WTC11 (cell line): ENCODE measurements around the gene LHX4.

Experiments used
- CREM ChIP-seq: sonication (generic); formaldehyde crosslinking; IDR thresholded peaks from 2 replicates; pipeline ENCODE4 v1.8.1; 2022; ENCODE audit warnings: mild to moderate bottlenecking, missing genetic modification reagents, moderate library complexity
- FOXJ3 ChIP-seq: sonication (generic); formaldehyde crosslinking; IDR thresholded peaks from 2 replicates; pipeline ENCODE4 v1.9.0; 2021; ENCODE audit warnings: missing genetic modification reagents, mild to moderate bottlenecking, borderline replicate concordance
- JUN ChIP-seq: sonication (generic); formaldehyde crosslinking; IDR thresholded peaks from 2 replicates; pipeline ENCODE4 v1.8.0; 2023; ENCODE audit warnings: mild to moderate bottlenecking, missing genetic modification reagents
- NFYB ChIP-seq: sonication (generic); formaldehyde crosslinking; conservative IDR thresholded peaks from 2 replicates; pipeline ENCODE4 v1.8.0; 2022; ENCODE audit warnings: low read depth, missing genetic modification reagents
- NR3C1 ChIP-seq: sonication (generic); formaldehyde crosslinking; conservative IDR thresholded peaks from 2 replicates; pipeline ENCODE4 v1.8.1; 2023; ENCODE audit warnings: low read depth, mild to moderate bottlenecking, missing genetic modification reagents
- RELA ChIP-seq: sonication (generic); formaldehyde crosslinking; IDR thresholded peaks from 2 replicates; pipeline ENCODE4 v1.8.1; 2022; ENCODE audit warnings: missing genetic modification reagents, mild to moderate bottlenecking, borderline replicate concordance
- TEAD1 ChIP-seq: sonication (generic); formaldehyde crosslinking; IDR thresholded peaks from 2 replicates; pipeline ENCODE4 v1.8.0; 2022; ENCODE audit warnings: mild to moderate bottlenecking, missing genetic modification reagents
- TF ChIP-seq, protein P1 (sequence below): fragments of 200-600 bp; IDR thresholded peaks from 2 replicates; pipeline ENCODE4 v1.8.0; 2022; ENCODE audit warnings: antibody characterized with exemption
- TF ChIP-seq, protein P2 (sequence below): sonication (generic); formaldehyde crosslinking; IDR thresholded peaks from 2 replicates; pipeline ENCODE4 v1.8.1; 2022; ENCODE audit warnings: mild to moderate bottlenecking, moderate library complexity, missing genetic modification reagents
- TF ChIP-seq, protein P3 (sequence below): sonication (generic); formaldehyde crosslinking; IDR thresholded peaks from 2 replicates; pipeline ENCODE4 v1.8.0; 2022; ENCODE audit warnings: mild to moderate bottlenecking, missing genetic modification reagents
- TF ChIP-seq, protein P4 (sequence below): sonication (generic); formaldehyde crosslinking; IDR thresholded peaks from 2 replicates; pipeline ENCODE4 v1.8.0; 2022; ENCODE audit warnings: mild to moderate bottlenecking, missing genetic modification reagents

DNA sequence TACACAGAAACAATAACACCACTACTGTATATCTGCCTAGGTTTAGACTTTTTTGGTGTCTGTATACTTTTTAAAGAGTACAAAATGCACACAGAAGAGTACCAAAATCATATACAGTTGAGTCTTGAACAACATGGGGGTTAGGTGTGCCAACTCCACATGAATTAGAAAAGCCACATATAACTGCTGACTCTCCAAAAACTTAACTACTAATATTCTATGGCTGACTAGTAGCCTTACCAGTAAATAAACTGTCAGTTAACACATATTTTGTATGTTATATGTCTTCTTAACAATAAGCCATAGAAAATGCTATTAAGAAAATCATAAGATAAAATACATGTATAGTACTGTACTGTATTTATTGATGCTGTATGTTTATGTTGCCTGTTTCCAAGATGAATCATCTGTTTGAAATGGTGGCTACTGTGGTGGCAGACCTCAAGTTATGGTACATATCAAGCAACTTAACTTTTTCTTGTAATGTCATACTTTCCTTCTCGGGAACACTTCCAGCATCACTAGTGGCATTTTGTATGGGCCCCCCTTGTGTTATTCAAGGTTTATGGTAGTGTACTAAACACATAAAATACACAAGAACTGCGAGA lies 71.2 kb downstream of the LHX4 start:
- TF ChIP-seq, protein P1, sequence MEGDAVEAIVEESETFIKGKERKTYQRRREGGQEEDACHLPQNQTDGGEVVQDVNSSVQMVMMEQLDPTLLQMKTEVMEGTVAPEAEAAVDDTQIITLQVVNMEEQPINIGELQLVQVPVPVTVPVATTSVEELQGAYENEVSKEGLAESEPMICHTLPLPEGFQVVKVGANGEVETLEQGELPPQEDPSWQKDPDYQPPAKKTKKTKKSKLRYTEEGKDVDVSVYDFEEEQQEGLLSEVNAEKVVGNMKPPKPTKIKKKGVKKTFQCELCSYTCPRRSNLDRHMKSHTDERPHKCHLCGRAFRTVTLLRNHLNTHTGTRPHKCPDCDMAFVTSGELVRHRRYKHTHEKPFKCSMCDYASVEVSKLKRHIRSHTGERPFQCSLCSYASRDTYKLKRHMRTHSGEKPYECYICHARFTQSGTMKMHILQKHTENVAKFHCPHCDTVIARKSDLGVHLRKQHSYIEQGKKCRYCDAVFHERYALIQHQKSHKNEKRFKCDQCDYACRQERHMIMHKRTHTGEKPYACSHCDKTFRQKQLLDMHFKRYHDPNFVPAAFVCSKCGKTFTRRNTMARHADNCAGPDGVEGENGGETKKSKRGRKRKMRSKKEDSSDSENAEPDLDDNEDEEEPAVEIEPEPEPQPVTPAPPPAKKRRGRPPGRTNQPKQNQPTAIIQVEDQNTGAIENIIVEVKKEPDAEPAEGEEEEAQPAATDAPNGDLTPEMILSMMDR = no peak
- TF ChIP-seq, protein P2, sequence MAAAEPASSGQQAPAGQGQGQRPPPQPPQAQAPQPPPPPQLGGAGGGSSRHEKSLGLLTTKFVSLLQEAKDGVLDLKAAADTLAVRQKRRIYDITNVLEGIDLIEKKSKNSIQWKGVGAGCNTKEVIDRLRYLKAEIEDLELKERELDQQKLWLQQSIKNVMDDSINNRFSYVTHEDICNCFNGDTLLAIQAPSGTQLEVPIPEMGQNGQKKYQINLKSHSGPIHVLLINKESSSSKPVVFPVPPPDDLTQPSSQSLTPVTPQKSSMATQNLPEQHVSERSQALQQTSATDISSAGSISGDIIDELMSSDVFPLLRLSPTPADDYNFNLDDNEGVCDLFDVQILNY = no peak
- no peak for TF ChIP-seq TEAD1 (CRISPR knock-in tag)
- TF ChIP-seq, protein P3, sequence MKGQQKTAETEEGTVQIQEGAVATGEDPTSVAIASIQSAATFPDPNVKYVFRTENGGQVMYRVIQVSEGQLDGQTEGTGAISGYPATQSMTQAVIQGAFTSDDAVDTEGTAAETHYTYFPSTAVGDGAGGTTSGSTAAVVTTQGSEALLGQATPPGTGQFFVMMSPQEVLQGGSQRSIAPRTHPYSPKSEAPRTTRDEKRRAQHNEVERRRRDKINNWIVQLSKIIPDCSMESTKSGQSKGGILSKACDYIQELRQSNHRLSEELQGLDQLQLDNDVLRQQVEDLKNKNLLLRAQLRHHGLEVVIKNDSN (CRISPR knock-in tag) = no peak
- no peak for TF ChIP-seq CREM (CRISPR knock-in tag)
- TF ChIP-seq, protein P4, sequence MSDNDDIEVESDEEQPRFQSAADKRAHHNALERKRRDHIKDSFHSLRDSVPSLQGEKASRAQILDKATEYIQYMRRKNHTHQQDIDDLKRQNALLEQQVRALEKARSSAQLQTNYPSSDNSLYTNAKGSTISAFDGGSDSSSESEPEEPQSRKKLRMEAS (CRISPR knock-in tag) = no peak
- TF ChIP-seq FOXJ3 = no peak
- TF ChIP-seq JUN (CRISPR knock-in tag) = no peak
- no peak for TF ChIP-seq RELA (CRISPR knock-in tag)
- TF ChIP-seq NR3C1 (CRISPR knock-in tag) = no peak
- TF ChIP-seq NFYB = no peak
